ENCODE data around the gene ZNF888.
"Not testable (repeated sequence)": the region's sequence is repeated elsewhere in the genome, so short reads cannot be mapped to it uniquely, and the experiment has no call there.

Gene ZNF888

DNA sequence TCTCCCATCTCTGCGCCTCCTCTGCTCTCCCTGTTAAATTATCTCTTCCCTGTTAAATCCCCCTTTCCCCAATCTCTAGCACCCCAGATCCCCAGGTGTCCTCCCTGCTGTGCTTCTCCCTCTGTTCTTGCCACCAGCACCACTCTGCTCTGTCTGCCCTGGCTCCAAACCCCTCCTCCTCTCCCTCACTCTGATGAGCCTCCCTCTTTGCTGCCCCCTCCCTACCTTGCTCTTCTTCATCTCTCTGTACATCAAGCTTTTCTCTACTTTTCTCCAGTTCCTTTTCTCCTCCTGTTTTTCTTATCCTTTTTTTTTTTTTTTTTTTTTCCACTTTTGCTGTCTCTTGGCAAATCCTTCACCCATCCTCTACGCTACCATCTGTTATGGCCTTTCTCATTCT, 18.3 kb upstream of the ZNF888 start:
- not testable (repeated sequence) for ATAC-seq

DNA sequence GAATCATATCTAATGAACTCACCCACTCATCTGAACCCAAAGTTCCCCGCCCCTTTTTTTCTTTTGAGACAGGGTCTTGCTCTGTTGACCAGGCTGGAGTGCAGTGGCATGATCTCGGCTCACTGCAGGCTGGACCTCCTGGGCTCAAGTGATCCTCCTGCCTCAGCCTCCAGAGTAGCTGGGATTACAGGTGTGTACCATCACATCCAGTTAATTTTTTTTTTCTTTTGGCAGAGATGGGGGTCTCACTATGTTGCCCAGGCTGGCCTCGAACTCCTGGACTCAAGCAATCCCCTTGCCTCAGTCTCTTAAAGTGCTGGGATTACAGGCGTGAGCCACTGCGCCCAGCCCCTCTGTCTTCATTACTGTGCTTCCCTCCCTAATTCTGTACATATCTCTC, 17.7 kb upstream of the ZNF888 start:
- ATAC-seq: not testable (repeated sequence)

DNA sequence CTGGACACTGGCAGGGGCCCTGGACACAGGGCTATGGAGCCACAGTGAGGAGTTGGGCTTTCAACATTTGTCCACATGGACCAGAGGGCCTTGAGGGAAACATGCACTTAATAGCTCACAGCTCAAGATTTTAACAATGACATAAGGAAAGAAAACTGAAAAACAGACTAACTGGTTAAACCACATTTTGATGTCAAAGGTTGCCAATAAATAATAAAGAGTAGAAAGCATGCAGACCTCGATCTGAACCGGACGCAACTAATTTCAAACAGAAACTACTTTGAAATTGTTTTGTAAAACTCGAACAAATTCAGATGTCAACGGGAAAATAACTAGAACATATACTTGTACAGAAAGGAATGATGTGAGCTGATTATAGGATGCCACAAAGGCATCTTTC, 15.5 kb upstream of the ZNF888 start:
- no peak for ATAC-seq

DNA sequence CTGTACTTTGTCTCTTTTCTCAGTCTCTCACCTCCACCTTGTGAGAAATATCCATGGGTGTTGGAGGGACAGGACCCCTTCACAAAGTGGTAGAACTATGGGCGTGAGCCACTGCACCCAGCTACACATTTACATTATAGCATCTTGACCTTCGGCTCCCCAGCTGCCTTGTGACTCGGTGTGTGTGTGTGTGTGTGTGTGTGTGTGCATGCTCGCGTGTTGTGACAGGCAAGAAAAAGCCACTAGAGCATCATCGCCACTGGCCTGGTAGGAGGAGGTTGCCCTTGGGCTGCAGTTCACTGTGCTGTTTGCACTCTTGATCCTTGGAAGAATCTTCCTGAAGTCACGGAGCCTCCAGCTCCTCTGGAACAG, 13.7 kb upstream of the ZNF888 start:
- no peak for ATAC-seq

DNA sequence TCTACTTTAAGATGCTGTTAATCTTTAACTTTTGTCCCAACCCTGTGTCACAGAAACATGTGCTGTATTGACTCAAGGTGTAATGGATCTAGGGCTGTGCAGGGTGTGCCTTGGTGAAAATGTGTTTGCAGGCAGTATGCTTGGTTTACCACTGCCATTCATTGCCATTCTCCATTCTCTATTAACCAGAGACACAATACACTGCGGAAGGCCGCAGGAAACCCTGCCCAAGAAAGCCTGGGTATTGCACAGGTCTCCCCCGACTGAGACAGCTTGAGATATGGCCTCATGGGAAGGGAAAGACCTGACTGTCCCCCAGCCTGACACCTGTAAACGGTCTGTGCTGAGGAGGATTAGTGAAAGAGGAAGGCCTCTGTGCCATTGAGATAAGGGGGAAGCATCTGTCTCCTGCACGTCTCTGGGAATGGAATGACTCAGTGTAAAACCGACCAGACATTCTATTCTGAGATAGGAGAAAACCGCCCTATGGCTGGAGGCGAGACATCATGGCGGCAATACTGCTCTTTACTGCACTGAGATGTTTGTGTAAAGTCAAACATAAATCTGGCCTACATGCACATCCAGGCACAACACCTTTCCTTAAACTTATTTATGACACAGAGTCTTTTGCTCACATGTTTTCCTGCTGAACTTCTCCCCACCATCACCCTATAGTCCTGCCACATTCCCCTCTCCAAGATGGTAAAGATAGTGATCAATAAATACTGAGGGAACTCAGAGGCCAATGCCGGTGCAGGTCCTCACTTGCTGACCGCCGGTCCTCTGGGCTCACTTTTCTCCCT, 13.1 kb upstream of the ZNF888 start:
- no peak for ATAC-seq

DNA sequence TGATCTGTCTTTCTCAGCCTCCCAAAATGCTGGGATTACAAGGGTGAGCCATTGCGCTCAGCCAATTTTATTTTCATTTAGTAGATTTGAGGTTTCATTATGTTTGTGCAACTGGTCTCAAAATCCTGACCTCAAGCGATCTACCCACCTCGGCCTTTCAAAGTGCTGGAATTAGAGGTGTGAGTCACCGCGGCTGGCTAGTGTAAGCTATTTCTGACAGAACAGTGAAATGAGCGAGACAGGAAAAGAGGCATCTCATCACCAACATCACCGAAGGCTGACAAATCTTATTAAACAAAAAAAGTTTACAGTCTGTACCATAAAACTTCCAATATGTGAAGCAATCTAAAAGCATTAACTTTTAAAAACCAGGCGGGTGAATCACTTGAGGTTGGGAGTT, 12.2 kb upstream of the ZNF888 start:
- no peak for ATAC-seq

DNA sequence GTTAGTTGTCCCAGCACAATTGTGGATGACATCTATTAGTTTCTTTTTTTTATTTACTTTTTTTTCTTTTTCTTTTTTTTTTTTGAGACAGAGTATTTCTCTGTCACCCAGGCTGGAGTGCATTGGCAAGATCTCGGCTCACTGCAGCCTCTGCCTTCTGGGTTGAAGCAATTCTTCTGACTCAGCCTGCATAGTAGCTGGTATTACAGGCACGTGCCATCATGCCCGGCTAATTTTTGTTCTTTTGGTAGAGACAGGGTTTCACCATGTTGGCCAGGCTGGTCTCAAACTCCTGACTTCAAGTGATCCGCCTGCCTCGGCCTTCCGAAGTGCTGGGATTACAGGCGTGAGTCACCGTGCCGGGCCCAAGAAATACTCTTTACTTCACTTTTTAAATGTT, 1.4 kb upstream of the ZNF888 start:
- not testable (repeated sequence) for ATAC-seq

DNA sequence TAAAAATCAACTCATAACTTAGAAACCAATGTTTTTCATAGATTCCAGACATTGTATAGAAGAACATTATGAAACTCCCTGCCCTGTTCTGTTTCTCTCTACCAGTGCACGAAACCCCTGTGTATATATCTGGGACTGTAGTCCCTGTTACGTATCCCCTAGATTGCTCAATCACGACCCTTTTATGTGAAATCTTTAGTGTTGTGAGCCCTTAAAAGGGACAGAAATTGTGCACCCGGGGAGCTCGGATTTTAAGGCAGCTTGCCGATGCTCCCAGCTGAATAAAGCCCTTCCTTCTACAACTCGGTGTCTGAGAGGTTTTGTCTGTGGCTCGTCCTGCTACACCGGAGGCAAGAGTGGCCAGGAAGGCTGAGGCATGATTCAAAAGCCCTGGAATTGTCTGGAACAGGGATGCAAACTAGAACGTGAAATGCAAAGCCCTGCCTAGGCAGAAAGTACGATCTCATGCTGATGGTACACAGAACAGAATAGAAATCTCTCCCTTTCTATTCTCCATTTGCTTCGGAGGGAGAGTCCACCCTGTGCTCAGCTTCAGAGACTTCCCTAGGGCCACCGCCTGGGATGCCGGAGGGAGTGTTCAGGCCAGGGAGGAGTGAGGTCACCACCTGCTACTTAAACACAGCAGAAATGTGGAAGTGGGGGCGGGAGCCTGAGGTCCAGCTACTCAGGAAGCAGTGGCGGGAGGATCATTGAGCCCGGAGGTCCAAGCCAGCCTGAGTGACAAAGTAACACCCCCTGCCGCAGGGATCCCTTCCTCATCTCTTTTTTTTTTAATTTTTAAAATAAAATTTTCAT, 758 bp upstream of the ZNF888 start:
- no peak for ATAC-seq

DNA sequence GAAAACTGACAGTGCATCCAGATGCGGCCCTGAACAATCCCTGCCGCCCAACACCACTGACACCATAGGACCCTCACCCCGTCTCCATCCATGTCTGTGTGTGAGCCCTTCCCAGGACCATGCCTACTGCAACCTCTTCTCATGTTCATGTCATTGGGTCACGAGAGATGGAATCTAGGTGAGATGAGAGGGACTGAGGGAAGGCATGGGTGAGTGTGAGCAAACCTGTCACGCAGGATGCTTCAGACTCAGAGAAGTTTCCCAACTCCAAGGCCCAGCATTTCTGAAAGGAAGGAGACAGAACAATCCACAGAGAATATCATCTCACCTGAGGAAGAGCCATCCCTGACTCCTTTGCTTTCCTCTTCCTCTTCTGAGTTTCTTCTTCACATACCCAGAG, 5.7 kb downstream of the ZNF888 start:
- no peak for ATAC-seq

DNA sequence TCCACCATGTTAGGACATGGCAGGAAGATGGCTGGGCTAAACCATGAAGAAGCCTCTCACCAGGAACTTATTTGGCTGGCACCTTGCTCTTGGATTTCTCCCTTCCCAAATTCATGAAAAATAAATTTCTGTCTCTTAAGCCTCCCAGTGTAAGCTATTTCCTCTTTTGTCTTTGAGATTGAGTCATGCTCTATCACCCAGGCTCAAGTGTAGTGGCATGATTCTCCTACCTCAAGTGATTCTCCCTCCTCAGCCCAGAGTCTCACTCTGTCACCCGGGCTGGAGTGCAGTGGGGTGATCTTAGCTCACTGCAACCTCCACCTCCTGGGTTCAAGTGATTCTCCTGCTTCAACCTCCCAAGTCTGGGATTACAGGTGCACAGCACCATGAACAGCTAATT, 12.6 kb downstream of the ZNF888 start:
- ATAC-seq: no peak

DNA sequence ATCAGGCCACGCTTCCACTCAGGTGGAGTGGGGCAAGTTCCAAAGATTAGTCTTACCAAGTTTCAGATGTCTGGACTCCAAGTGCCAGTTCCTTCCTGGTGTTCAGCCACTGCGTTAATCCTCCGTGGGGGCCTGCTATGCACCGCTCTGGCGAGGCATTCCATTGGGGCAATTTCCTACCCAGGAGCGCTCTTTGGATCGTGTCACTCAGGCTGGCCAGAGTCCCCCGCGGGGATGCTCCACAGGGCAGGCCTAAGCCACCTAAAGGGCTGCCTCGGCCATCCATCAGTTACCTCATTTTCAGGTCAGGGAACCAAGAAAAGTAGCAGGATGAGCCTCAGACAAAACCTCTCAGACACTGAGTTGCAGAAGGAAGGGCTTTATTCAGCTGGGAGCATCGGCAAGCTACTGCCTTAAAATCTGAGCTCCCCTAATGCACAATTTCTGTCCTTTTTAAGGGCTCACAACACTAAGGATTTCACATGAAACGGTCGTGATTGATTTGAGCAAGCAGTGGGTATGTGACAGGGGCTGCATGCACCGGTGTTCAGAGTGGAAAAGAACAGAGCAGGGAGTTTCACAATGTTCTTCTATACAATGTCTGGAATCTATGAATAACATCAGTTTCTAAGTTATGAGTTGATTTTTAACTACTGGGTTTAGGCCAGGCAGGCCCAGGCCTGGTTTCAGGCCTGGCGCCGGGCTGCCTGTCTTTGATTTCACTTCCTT, 19.0 kb downstream of the ZNF888 start:
- not testable (repeated sequence) for ATAC-seq

DNA sequence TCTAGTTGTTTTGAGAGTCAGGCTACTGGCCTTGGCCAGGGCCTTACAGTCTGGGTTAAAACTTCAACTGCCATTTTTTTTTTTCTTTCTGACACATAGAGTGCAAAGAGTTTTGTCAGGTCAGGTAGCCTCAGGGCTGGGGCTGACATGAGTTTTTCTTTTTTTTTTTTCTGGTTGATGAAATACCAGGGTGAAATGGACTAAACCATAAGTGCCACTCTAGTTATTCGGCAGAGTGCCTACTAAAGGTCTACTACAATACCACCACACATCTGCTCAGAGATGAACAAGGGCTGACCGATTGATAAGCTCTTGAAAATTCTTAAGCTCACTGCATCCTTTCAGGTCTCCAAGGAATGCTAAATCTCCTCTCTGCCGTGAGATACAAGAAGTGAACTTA, 21.4 kb downstream of the ZNF888 start:
- ATAC-seq: no peak

DNA sequence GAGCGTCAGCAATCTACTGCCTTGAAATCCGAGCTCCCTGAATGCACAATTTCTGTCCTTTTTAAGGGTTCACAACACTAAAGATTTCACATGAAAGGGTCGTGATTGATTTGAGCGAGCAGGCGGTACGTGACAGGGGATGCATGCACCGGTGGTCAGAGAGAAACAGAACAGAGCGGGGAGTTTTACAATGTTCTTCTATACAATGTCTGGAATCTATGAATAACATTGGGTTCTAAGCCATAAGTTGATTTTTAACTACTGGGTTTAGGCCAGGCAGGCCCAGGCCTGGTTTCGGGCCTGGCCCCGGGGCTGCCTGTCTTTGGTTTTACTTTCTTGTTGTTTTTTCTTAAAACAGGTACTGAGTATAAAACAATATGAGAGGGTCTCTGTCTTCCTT, 24.6 kb downstream of the ZNF888 start:
- ATAC-seq: not testable (repeated sequence)

DNA sequence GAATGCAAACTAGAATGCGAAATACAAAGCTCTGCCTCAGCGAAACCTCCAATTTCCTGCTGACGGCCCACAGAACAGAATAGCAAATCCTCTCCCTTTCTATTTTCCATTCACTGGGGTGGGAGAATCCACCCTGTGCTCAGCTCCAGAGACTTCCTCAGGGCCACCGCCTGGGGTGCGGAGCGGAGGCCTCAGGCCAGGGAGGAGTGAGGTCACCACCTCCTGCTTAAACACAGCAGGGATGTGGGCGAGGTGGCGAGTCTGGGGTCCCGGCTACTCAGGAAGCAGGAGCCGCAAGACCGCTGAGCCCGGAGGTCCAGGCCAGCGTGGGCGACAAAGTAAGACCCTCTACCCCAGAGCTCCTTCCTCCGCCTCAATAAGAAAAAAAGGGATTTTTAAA, 25.1 kb downstream of the ZNF888 start:
- no peak for ATAC-seq

DNA sequence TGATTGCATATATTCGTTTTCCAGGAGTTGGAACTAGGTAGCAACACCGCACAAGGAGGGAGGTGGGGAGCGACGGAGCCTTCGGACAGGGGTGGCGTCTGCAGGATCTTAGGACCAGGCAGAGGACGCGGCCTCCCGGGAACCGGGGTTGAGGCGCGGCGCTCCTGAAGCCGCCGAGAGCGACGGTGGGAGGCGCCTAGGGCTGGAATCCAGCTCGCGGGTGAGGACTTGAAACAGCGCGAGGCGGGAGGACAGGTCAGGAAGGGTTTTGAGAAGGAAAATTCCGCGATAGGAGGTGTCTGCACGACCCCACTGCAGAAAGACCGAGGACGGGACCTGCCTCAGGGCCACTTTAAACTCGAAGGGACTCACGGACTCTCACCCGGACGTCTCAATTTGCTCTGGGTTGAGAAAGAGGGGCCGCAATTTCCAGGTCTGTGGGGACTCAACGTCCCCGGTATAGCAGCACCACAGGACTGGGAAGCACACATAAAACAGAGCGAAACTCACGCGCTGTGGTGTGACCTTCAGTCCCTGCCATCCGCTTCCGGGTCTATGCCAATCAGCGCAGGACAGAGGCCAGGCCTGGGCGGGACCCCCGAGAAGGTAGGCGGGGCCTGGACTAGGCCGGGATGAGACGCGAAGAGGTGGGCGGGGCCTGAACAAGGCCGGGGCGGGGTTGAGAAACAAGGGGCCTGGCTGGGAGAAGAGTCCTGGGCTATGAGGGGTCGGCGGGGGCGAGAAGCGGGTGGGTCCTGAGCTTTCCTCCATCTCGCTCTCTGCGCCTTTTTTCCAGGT, 25.9 kb downstream of the ZNF888 start, which contains the start of gene ZNF320:
Gene ZNF320 (minus strand): TSS at position 498 of the 798 bp plus-strand sequence. CDS start 7,380 bp downstream, outside the sequence.
- ATAC-seq: peak; percentile 100

DNA sequence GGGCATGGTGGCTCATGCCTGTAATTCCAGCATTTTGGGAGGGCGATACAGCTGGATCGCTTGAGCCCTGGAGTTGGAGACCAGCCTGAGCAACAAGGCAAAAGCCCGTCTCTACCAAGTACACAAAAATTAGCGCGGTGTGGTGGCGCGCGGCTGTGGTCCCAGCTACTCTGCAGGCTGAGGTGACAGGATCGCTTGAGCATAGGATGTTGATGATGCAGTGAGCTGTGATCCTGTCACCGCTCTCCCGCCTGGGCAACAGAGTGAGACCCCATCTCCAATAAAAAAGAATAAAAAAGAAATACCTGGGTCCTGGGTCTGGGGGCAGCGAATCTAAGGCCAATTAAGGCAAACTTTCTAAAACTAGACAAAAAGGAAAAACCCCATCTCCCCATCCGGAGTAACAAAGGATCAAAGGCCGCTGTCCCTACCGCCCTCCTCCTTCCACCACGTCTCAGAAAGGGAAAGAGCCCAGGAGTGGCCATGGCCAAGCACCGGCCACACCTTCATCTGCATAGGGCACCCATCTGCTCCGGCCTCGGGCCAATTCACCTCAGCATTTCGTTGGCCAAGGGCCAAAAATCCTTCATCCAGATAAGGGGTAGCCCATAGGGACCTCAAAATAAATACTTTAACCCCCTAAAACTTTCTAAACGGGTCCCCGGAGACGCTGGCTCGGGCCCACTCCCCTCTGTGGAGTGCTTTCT, 26.6 kb downstream of the ZNF888 start:
- ATAC-seq: no peak

DNA sequence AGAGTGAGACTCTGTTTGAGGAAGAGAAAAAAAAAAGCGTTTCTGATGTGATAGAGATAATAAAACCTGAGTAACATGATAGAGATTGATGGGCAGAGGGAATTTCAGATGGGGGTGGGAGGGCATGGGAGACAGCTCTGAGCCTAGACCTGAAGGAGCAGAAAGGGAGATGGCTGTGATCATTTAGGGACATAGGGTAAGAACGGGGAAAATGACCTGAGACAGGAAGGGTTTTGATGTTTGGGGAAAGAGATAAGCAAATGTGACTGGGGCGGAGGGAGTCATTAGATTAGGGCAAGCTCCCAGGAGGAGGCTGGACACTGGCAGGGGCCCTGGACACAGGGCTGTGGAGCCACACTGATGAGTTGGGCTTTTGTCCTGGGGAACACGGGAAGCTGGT, 31.9 kb downstream of the ZNF888 start:
- ATAC-seq: no peak

DNA sequence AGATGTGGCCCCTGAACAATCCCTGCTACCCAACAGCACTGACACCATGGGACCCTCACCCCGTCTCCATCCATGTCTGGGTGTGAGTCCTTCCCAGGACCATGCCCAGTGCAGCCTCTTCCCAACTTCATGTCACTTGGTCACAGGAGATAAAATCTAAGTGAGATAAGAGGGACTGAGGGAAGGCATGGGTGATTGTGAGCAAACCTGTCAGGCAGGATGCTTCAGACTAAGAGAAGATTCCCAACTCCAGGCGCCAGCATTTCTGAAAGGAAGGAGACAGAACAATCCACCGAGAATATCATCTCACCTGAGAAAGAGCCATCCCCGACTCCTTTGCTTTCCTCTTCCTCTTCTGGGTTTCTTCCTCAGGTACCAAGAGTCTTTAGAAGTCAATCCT, 33.3 kb downstream of the ZNF888 start:
- no peak for ATAC-seq

DNA sequence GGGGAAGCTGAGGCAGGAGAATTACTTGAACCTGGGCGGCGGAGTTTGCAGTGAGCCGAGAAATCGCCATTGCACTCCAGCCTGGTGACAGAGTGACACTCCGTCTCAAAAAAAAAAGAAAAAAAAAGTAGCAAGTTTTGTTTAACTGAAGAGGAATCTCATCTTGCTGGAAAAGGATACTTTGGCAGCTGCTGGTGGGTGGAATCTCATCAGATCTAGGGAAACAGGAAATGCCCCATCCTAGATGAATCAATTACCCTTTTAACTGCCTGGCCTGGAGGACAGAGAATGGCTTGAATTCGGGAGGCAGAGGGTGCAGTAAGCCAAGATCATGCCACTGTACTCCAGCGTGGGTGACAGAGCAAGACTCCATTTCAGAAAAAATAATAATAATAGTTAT, 34.2 kb downstream of the ZNF888 start:
- ATAC-seq: no peak

DNA sequence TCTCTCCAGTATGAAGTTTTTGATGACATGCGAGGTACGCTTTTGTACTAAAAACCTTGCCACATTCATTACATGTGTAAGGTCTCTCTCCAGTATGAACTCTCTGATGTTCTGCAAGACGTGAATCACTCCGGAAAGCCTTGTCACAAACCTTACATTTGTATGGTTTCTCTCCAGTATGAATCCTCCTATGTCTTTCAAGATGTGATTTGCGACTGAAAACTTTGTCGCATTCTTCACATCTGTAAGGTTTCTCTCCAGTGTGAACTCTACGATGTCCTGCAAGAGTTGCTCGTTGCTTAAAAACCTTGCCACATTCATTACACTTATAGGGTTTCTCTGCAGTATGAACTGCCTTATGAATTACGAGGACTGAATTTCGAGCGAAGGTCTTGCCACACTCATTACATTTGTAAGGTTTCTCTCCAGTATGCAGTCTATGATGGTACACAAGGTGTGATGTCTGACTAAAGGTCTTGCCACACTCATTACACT, 42.3 kb downstream of the ZNF888 start:
- ATAC-seq: no peak

DNA sequence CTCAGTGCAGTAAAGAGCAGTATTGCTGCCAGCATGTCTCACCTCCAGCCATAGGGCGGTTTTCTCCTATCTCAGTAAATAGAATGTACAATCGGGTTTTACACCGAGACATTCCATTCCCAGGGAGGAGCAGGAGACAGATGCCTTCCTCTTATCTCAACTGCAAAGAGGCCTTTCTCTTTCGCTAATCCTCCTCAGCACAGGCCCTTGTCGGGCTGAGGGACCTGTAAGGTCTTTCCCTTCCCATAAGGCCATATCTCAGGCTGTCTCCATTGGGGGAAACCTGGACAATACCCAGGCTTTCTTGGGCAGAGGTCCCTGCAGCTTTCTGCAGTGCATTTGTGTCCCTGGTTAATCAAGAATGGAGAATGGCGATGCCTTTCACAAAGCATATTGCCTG, 50.2 kb downstream of the ZNF888 start:
- not testable (repeated sequence) for ATAC-seq

DNA sequence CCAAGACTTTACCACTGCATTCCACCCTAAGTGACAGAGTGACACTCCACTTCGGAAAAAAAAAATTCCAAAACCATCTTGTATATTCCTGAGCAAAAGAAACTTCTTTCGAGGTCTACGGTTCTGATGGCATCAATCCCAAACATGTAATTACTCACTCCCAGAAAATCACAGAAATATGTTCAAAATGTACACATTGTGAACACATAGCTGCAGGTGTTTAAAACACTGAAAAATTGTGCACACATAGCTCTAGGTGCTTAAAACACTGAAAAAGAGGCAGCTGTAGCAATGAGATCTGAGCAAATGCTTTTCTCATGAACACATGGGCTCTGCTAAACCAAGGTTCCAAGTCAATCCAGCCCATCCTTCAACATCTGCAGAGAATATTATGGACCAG, 51.8 kb downstream of the ZNF888 start:
- no peak for ATAC-seq
